Hematopoietic multipotent progenitor cell (in vitro differentiated cells): ENCODE results near the gene PARVG. TPM values are rescaled to one million over a fixed set of nuclear protein-coding genes. Genes with fewer than 3 reads are reported as not detected.
A peak's percentile ranks its signal among the peaks of the same experiment; 100 is the strongest.

Experiments used
- DNase-seq, 3 donors: peaks; one replicate each; pipeline ENCODE4 v3.0.0-alpha.2; 2011 to 2015; ENCODE audit warnings: low read depth in 2 of 3, low spot score in 2 of 3
- total RNA-seq: library from RNA; depleted of rRNA; stranded (reverse); fragments of >200 nt; gene quantifications from one replicate; pipeline ENCODE4 v1.2.3, GENCODE V29; 2012

PARVG gene
- total RNA-seq = 133 TPM

GRCh38 chr22:44180706-44181032, at the start of gene PARVG:
Gene PARVG, plus strand, starts transcription at chr22:44180925. Its CDS starts 2,405 bp downstream, at chr22:44183330.
- peak; percentile 6 to 76 (median 53) for DNase-seq

GRCh38 chr22:44131412-44131811, 49.3 kb upstream of the PARVG start:
- no peak for DNase-seq

GRCh38 chr22:44131989-44132685, 48.6 kb upstream of the PARVG start:
- DNase-seq = no peak

- DNase-seq = no peak
Observed at GRCh38 chr22:44132724-44133123, 48.0 kb upstream of the PARVG start.

GRCh38 chr22:44133161-44133560, 47.6 kb upstream of the PARVG start:
- no peak for DNase-seq

- peak in 2 of 3 donors; percentile 53 to 71 for DNase-seq
Observed at GRCh38 chr22:44133901-44134571, 46.7 kb upstream of the PARVG start.

GRCh38 chr22:44136112-44136511, 44.6 kb upstream of the PARVG start:
- DNase-seq = no peak

GRCh38 chr22:44136786-44137185, 43.9 kb upstream of the PARVG start:
- no peak for DNase-seq

GRCh38 chr22:44137415-44137814, 43.3 kb upstream of the PARVG start:
- no peak for DNase-seq

- DNase-seq = no peak
Observed at GRCh38 chr22:44139773-44140172, 41.0 kb upstream of the PARVG start.

- no peak for DNase-seq
Observed at GRCh38 chr22:44142421-44143104, 38.2 kb upstream of the PARVG start.

- no peak for DNase-seq
Observed at GRCh38 chr22:44143105-44143474, 37.6 kb upstream of the PARVG start.

- DNase-seq = no peak
Observed at GRCh38 chr22:44143579-44143978, 37.1 kb upstream of the PARVG start.

- no peak for DNase-seq
Observed at GRCh38 chr22:44144046-44144569, 36.6 kb upstream of the PARVG start.

GRCh38 chr22:44145544-44145943, 35.2 kb upstream of the PARVG start:
- DNase-seq = no peak

- DNase-seq = no peak
Observed at GRCh38 chr22:44146088-44146861, 34.5 kb upstream of the PARVG start.

- DNase-seq = no peak
Observed at GRCh38 chr22:44147008-44147645, 33.6 kb upstream of the PARVG start.

GRCh38 chr22:44147821-44148574, 32.7 kb upstream of the PARVG start:
- DNase-seq = no peak

GRCh38 chr22:44151676-44152075, 29.0 kb upstream of the PARVG start:
- no peak for DNase-seq

GRCh38 chr22:44153710-44154109, 27.0 kb upstream of the PARVG start:
- DNase-seq = no peak
